MM.1S (cell line): ENCODE results near the gene KSR2.
"Not testable (repeated sequence)": the region's sequence is repeated elsewhere in the genome, so short reads cannot be mapped to it uniquely, and the experiment has no call there.

Experiments
- DNase-seq: peaks from one replicate; pipeline ENCODE4 v3.0.0-alpha.2; 2015
- H2AFZ ChIP-seq: fragments of 300-600 bp; sonication (generic); 2 replicates; pipeline ENCODE4 v1.6.0; 2016; ENCODE audit warnings: antibody characterized with exemption, low read length
- H3F3A ChIP-seq: fragments of 300-600 bp; sonication (generic); 2 replicates; pipeline ENCODE4 v1.6.1; 2016; ENCODE audit warnings: mild to moderate bottlenecking, antibody characterized with exemption, low read length, moderate library complexity, mixed read lengths; ENCODE audit not compliant: insufficient read depth
- H3K27ac ChIP-seq: fragments of 300-600 bp; sonication (generic); 2 replicates; pipeline ENCODE4 v1.5.1; 2016; ENCODE audit warnings: mild to moderate bottlenecking, low read length
- H3K27me3 ChIP-seq: fragments of 300-600 bp; sonication (generic); replicated peaks from 2 replicates; pipeline ENCODE4 v1.6.0; 2016; ENCODE audit warnings: low read length; ENCODE audit not compliant: insufficient read depth
- H3K36me3 ChIP-seq: fragments of 300-600 bp; sonication (generic); replicated peaks from 2 replicates; pipeline ENCODE4 v1.6.1; 2016; ENCODE audit warnings: mild to moderate bottlenecking, low read length, mixed read lengths; ENCODE audit not compliant: insufficient read depth
- H3K4me1 ChIP-seq: fragments of 300-600 bp; sonication (generic); 2 replicates; pipeline ENCODE4 v1.6.1; 2016; ENCODE audit warnings: low read length, mixed read lengths
- H3K4me2 ChIP-seq: fragments of 300-600 bp; sonication (generic); 2 replicates; pipeline ENCODE4 v1.6.0; 2016; ENCODE audit warnings: low read depth, low read length
- H3K4me3 ChIP-seq: fragments of 300-600 bp; sonication (generic); 2 replicates; pipeline ENCODE4 v1.5.1; 2016; ENCODE audit warnings: low read length, mixed read lengths
- H3K79me2 ChIP-seq: fragments of 300-600 bp; sonication (generic); 2 replicates; pipeline ENCODE4 v1.6.1; 2016; ENCODE audit warnings: mixed run types, low read length, mixed read lengths
- H3K9ac ChIP-seq: fragments of 300-600 bp; sonication (generic); 2 replicates; pipeline ENCODE4 v1.6.1; 2016; ENCODE audit warnings: low read length, mixed read lengths
- H3K9me2 ChIP-seq: fragments of 300-600 bp; sonication (generic); replicated peaks from 2 replicates; pipeline ENCODE4 v1.6.1; 2016; ENCODE audit warnings: mild to moderate bottlenecking, low read length, mixed read lengths; ENCODE audit not compliant: insufficient read depth
- H3K9me3 ChIP-seq: fragments of 300-600 bp; sonication (generic); replicated peaks from 2 replicates; pipeline ENCODE4 v1.6.1; 2016; ENCODE audit warnings: mild to moderate bottlenecking, low read length, mixed read lengths; ENCODE audit not compliant: insufficient read depth
- H4K20me1 ChIP-seq: fragments of 300-600 bp; sonication (generic); 2 replicates; pipeline ENCODE4 v1.6.1; 2016; ENCODE audit warnings: mild to moderate bottlenecking, low read length, moderate library complexity, mixed read lengths; ENCODE audit not compliant: insufficient read depth
- EZH2 ChIP-seq: fragments of 300-600 bp; sonication (generic); optimal IDR thresholded peaks from 2 replicates; pipeline ENCODE3; 2017; ENCODE audit warnings: low read depth, mild to moderate bottlenecking, antibody characterized with exemption, low read length, mixed read lengths
- EZH2phosphoT487 ChIP-seq: fragments of 300-600 bp; sonication (generic); IDR thresholded peaks from 2 replicates; pipeline ENCODE4 v1.6.1; 2018; ENCODE audit warnings: antibody characterized with exemption, low read length
- TF ChIP-seq, protein P1 (sequence below): fragments of 300-600 bp; sonication (generic); IDR thresholded peaks from 2 replicates; pipeline ENCODE4 v1.5.1; 2016; ENCODE audit warnings: antibody characterized with exemption, low read length, mixed read lengths

The KSR2 gene

DNA sequence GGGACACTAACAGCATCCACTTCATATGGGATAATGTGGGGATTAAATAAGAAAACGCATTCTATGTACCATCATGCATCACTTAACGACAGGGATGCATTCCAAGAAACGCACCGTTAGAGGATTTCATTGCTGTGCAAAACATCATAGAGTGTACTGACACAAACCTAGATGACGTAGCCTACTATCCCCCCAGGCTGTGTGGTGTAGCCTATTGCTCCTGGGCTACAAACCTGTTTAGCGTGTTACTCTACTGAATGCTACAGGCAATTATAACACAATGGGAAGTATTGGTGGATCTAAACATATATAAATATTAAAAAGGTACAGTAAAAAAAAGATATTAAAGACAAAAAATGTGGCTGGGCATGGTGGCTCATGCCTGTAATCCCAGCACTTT lies 230.6 kb downstream of the KSR2 start:
- no peak for DNase-seq
- no peak overlapping the region for H2AFZ ChIP-seq
- H3K9ac ChIP-seq = no peak overlapping the region
- no peaks in the 10 kb centered on the region for H4K20me1 ChIP-seq
- no peak for TF ChIP-seq EZH2phosphoT487
- TF ChIP-seq EZH2 = no peak
- TF ChIP-seq, protein P1, sequence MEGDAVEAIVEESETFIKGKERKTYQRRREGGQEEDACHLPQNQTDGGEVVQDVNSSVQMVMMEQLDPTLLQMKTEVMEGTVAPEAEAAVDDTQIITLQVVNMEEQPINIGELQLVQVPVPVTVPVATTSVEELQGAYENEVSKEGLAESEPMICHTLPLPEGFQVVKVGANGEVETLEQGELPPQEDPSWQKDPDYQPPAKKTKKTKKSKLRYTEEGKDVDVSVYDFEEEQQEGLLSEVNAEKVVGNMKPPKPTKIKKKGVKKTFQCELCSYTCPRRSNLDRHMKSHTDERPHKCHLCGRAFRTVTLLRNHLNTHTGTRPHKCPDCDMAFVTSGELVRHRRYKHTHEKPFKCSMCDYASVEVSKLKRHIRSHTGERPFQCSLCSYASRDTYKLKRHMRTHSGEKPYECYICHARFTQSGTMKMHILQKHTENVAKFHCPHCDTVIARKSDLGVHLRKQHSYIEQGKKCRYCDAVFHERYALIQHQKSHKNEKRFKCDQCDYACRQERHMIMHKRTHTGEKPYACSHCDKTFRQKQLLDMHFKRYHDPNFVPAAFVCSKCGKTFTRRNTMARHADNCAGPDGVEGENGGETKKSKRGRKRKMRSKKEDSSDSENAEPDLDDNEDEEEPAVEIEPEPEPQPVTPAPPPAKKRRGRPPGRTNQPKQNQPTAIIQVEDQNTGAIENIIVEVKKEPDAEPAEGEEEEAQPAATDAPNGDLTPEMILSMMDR = no peak
- H3K4me1 ChIP-seq = no peaks in the 10 kb centered on the region
- H3K36me3 ChIP-seq = no peaks in the 10 kb centered on the region
- H3F3A ChIP-seq = no peaks in the 10 kb centered on the region
- H3K27me3 ChIP-seq = no peaks in the 10 kb centered on the region
- H3K4me2 ChIP-seq = no peak overlapping the region
- no peaks in the 10 kb centered on the region for H3K79me2 ChIP-seq
- H3K9me2 ChIP-seq = no peaks in the 10 kb centered on the region
- H3K27ac ChIP-seq = no peak overlapping the region
- no peak overlapping the region for H3K4me3 ChIP-seq
- H3K9me3 ChIP-seq = no peaks in the 10 kb centered on the region

DNA sequence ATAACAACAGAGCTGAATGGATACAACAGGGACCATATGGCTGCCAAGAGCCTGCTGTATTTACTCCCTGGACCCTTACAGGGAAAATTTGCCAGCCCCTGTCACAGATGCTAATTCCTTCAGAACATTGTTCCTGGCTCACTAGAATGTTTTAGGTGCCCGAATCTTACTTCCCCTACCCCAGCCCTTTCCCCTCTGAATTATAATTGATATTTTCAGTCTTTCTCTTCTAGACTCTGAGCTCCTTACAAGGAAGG lies 235.3 kb downstream of the KSR2 start:
- no peak for DNase-seq
- no peaks in the 10 kb centered on the region for H3K9me3 ChIP-seq

DNA sequence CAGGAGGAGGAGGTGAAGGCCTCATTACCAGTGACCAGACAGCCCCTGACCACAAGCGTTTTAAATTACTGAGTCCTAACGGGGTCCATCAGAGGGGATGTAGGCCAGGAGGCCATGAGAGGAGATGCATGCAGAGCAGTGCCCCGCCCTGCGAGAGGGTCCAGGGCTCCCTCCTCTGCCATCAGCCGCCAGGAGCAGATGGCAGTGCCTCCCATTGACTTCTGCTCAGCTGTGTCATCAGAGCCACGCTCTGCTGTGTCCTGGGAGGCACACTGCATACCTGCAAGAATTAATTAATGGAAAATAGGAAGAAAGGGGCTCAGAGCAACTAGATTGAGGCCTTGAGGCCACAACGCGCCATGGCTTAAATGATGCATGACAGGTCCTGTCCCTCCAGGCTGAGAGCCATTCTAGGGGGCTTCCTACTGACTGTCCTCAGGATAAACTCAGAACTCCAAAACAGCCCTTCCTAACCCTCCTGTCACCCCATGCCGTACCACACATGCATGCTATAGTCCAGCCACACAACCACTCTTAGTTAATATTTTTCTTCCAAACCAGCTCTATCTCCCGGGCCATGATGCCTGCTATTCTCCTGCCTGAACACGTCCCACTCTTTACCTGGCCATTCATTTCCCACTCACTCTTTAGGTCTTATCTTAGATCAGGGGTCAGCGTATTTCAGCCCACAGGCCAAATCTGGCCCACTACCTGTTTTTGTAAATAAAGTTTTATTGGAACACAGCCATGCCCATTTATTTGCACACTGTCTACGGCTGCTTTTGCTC lies 235.8 kb downstream of the KSR2 start:
- Histone ChIP-seq H3K4me1 (no peaks in the 10 kb centered on the region), H3K36me3 (no peaks in the 10 kb centered on the region), H3K9ac (no peak overlapping the region), H3K4me2 (no peak overlapping the region), H3K79me2 (no peaks in the 10 kb centered on the region), H4K20me1 (no peaks in the 10 kb centered on the region), H3K27me3 (no peaks in the 10 kb centered on the region), H3K9me2 (no peaks in the 10 kb centered on the region), H3K27ac (no peak overlapping the region), H3K4me3 (no peak overlapping the region), H2AFZ (no peak overlapping the region), H3K9me3 (no peaks in the 10 kb centered on the region), H3F3A (no peaks in the 10 kb centered on the region)
- no peak for DNase-seq
- TF ChIP-seq EZH2phosphoT487 = no peak
- TF ChIP-seq, protein P1 = no peak
- no peak for TF ChIP-seq EZH2

More for the DNA sequence above, 235.3 kb downstream of the KSR2 start:
- Histone ChIP-seq H2AFZ (no peak overlapping the region), H4K20me1 (no peaks in the 10 kb centered on the region), H3K36me3 (no peaks in the 10 kb centered on the region), H3K9me2 (no peaks in the 10 kb centered on the region), H3K27ac (no peak overlapping the region), H3K79me2 (no peaks in the 10 kb centered on the region), H3K27me3 (no peaks in the 10 kb centered on the region), H3K4me2 (no peak overlapping the region), H3K4me1 (no peaks in the 10 kb centered on the region), H3K9ac (no peak overlapping the region), H3K4me3 (no peak overlapping the region), H3F3A (no peaks in the 10 kb centered on the region)
- TF ChIP-seq, protein P1 = no peak
- no peak for TF ChIP-seq EZH2phosphoT487
- no peak for TF ChIP-seq EZH2

DNA sequence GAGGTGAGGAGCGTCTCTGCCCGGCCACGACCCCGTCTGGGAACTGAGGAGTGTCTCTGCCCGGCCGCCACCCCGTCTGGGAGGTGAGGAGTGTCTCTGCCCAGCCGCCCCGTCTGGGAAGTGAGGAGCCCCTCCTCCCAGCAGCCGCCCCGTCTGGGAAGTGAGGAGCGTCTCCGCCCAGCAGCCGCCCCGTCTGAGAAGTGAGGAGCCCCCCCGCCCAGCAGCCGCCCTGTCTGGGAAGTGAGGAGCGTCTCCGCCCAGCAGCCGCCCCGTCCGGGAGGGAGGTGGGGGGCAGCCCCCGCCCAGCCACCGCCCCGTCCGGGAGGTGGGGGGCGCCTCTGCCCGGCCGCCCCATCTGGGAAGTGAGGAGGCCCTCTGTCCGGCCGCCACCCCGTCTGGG lies 237.7 kb downstream of the KSR2 start:
- H3K4me1 ChIP-seq, H3K27me3 ChIP-seq, H3K79me2 ChIP-seq, H2AFZ ChIP-seq, H3K9ac ChIP-seq, H3F3A ChIP-seq, DNase-seq, H3K36me3 ChIP-seq, H3K9me2 ChIP-seq, H3K4me3 ChIP-seq, H3K4me2 ChIP-seq, H3K9me3 ChIP-seq, H3K27ac ChIP-seq, H4K20me1 ChIP-seq: not testable (repeated sequence)
